Naive thymus-derived CD4-positive, alpha-beta T cell (primary cell): ENCODE data around the gene OR8U1. TPM values are rescaled to one million over a fixed set of nuclear protein-coding genes. Genes with fewer than 3 reads are reported as not detected.

Experiments used
- ATAC-seq: fragments of 150-1000 bp; cut with Tn5 transposase; 2 replicates; pipeline ENCODE4 v1.10.0; 2021; ENCODE audit warnings: mild to moderate bottlenecking, moderate library complexity
- CTCF ChIA-PET: fragments of 350-600 bp; sonication (Branson Sonifier 250); formaldehyde crosslinking; loops from one replicate; lab custom pipeline; 2021; ENCODE audit warnings: antibody characterized with exemption; lab: Charles Lee
- POLR2A ChIA-PET: fragments of 350-600 bp; sonication (Branson Sonifier 250); formaldehyde crosslinking; loops from one replicate; lab custom pipeline; 2021; ENCODE audit warnings: antibody characterized with exemption, inconsistent platforms; lab: Charles Lee
- DNase-seq, 9 donors: peaks; one replicate each; pipeline versions ENCODE4 v3.0.0 to v3.0.0-alpha.2; 2020 to 2022; ENCODE audit warnings: mixed read lengths in 1 of 9
- H3K27ac ChIP-seq: one replicate; pipeline ENCODE4 v1.7.0; 2013; ENCODE audit warnings: mild to moderate bottlenecking, low read depth, low read length, moderate library complexity
- H3K27me3 ChIP-seq, 2 donors: one replicate each; pipeline ENCODE4 v1.7.0; 2013; ENCODE audit warnings: low read length in 2 of 2, mild to moderate bottlenecking in 2 of 2, moderate library complexity in 2 of 2; ENCODE audit not compliant: control insufficient read depth in 2 of 2, insufficient read depth in 2 of 2
- H3K36me3 ChIP-seq, 3 experiments: 1 replicate in 2 of 3; 2 replicates in 1 of 3; pipeline ENCODE4 v1.7.0; 2013; ENCODE audit warnings: low read length in 3 of 3, mild to moderate bottlenecking in 3 of 3, moderate library complexity in 1 of 3; ENCODE audit not compliant: insufficient read depth in 3 of 3, control insufficient read depth in 2 of 3
- H3K4me1 ChIP-seq, 2 donors: one replicate each; pipeline ENCODE4 v1.7.0; 2013; ENCODE audit warnings: low read length in 2 of 2, mild to moderate bottlenecking in 2 of 2, moderate library complexity in 1 of 2; ENCODE audit not compliant: control insufficient read depth in 2 of 2, insufficient read depth in 2 of 2
- H3K4me3 ChIP-seq: 2 replicates; pipeline ENCODE4 v1.7.0; 2013; ENCODE audit warnings: mild to moderate bottlenecking, low read length
- H3K9me3 ChIP-seq, 3 experiments: 1 replicate in 2 of 3; 2 replicates in 1 of 3; pipeline ENCODE4 v1.7.0; 2013; ENCODE audit warnings: low read length in 3 of 3; ENCODE audit not compliant: control insufficient read depth in 2 of 3
- H3K27ac Mint-ChIP-seq, 9 donors: one replicate each; pipeline ENCODE4 v1.8.0; 2020 to 2022; ENCODE audit warnings: mixed read lengths in 9 of 9, mild to moderate bottlenecking in 8 of 9, moderate library complexity in 5 of 9, inconsistent platforms in 2 of 9
- H3K27me3 Mint-ChIP-seq, 5 donors: one replicate each; pipeline ENCODE4 v1.8.0; 2021 to 2022; ENCODE audit warnings: mixed read lengths in 5 of 5, mild to moderate bottlenecking in 1 of 5
- H3K36me3 Mint-ChIP-seq, 5 donors: one replicate each; pipeline ENCODE4 v1.8.0; 2020 to 2022; ENCODE audit warnings: mixed read lengths in 5 of 5, mild to moderate bottlenecking in 3 of 5, inconsistent platforms in 1 of 5
- H3K4me1 Mint-ChIP-seq, 7 donors: one replicate each; pipeline ENCODE4 v1.8.0; 2020 to 2022; ENCODE audit warnings: mixed read lengths in 7 of 7, mild to moderate bottlenecking in 3 of 7, inconsistent platforms in 1 of 7
- H3K4me3 Mint-ChIP-seq, 10 donors: one replicate each; pipeline ENCODE4 v1.8.0; 2020 to 2022; ENCODE audit warnings: mild to moderate bottlenecking in 10 of 10, mixed read lengths in 10 of 10, moderate library complexity in 6 of 10, inconsistent platforms in 2 of 10
- H3K9me3 Mint-ChIP-seq, 11 donors: one replicate each; pipeline ENCODE4 v1.8.0; 2020 to 2022; ENCODE audit warnings: mixed read lengths in 11 of 11, mild to moderate bottlenecking in 4 of 11, inconsistent platforms in 1 of 11, moderate library complexity in 1 of 11
- intact Hi-C, 2 donors: fragments of 100-400 bp; cut with micrococcal nuclease; formaldehyde crosslinking; loops; one replicate each; pipeline ENCODE4 v1.15.1; 2023
- polyA plus RNA-seq, 2 donors: library from polyadenylated mRNA; unstranded; fragments of 300-500 nt; fragmentation: Illumina TruSeq; gene quantifications; one replicate each; pipeline ENCODE4 v1.2.3, GENCODE V29; 2021
- total RNA-seq, 6 experiments: library from RNA in 5 of 6; stranded (reverse) in 5 of 6; gene quantifications; 1 replicate in 5 of 6; 2 replicates in 1 of 6; pipeline ENCODE4 v1.2.3 and lab custom pipeline; 2021 to 2026

Gene OR8U1
- not detected for total RNA-seq
- not detected for polyA plus RNA-seq
- not detected for total RNA-seq (lab: John Stamatoyannopoulos, UW)

- H3K9me3 ChIP-seq: no peaks in the 10 kb centered on the region
- DNase-seq (no peak), ATAC-seq (no peak)
- H3K27me3 Mint-ChIP-seq: no peaks in the 10 kb centered on the region
- intact Hi-C loops: no loop called here
- no peak within 1 kb of the TSS for H3K27ac ChIP-seq
- H3K36me3 Mint-ChIP-seq: no peaks in the 10 kb centered on the region
- no peak within 1 kb of the TSS for H3K4me3 ChIP-seq
- POLR2A ChIA-PET: no interaction called here
- no peak within 1 kb of the TSS for H3K4me3 Mint-ChIP-seq
- H3K4me1 Mint-ChIP-seq: no peaks in the 10 kb centered on the region
- peaks cover 2 to 16% (median 7%) of the 10 kb centered on the region in 11 donors for H3K9me3 Mint-ChIP-seq
- no peaks in the 10 kb centered on the region for H3K36me3 ChIP-seq
- H3K4me1 ChIP-seq: no peaks in the 10 kb centered on the region
- no peaks in the 10 kb centered on the region for H3K27me3 ChIP-seq
- CTCF ChIA-PET: no interaction called here
- H3K27ac Mint-ChIP-seq: no peak within 1 kb of the TSS
Observed at GRCh38 chr11:56375324-56375723, at the start of gene OR8U1. Gene OR8U1 (plus strand): TSS chr11:56375624. CDS start chr11:56375624, 0 bp downstream.

- Mint-ChIP-seq H3K36me3 (no peaks in the 10 kb centered on the region), H3K27me3 (no peaks in the 10 kb centered on the region), H3K4me1 (no peaks in the 10 kb centered on the region), H3K4me3 (no peak overlapping the region), H3K9me3 (peaks cover 0 to 12% (median 5%) of the 10 kb centered on the region in 11 donors), H3K27ac (no peak overlapping the region)
- Histone ChIP-seq H3K4me1 (no peaks in the 10 kb centered on the region), H3K27me3 (no peaks in the 10 kb centered on the region), H3K27ac (no peak overlapping the region), H3K36me3 (no peaks in the 10 kb centered on the region), H3K4me3 (no peak overlapping the region), H3K9me3 (peaks cover 0 to 5% (median 0%) of the 10 kb centered on the region in 3 experiments)
- no peak for ATAC-seq
- ChIA-PET POLR2A (no interaction called here), CTCF (no interaction called here)
- no peak for DNase-seq
- intact Hi-C loops: no loop called here
Observed at GRCh38 chr11:56331861-56332491, 43.4 kb upstream of the OR8U1 start.

GRCh38 chr11:56333156-56333555, 42.3 kb upstream of the OR8U1 start:
- ChIA-PET CTCF (no interaction called here), POLR2A (no interaction called here)
- H3K27me3 ChIP-seq: no peaks in the 10 kb centered on the region
- Mint-ChIP-seq H3K9me3 (peaks cover 0 to 13% (median 5%) of the 10 kb centered on the region in 11 donors), H3K27me3 (no peaks in the 10 kb centered on the region), H3K36me3 (no peaks in the 10 kb centered on the region), H3K27ac (no peak overlapping the region), H3K4me3 (no peak overlapping the region), H3K4me1 (no peaks in the 10 kb centered on the region)
- peaks cover 0 to 10% (median 0%) of the 10 kb centered on the region in 3 experiments for H3K9me3 ChIP-seq
- H3K27ac ChIP-seq: no peak overlapping the region
- H3K4me3 ChIP-seq: no peak overlapping the region
- intact Hi-C loops: no loop called here
- DNase-seq (no peak), ATAC-seq (no peak)
- H3K36me3 ChIP-seq: no peaks in the 10 kb centered on the region
- H3K4me1 ChIP-seq: no peaks in the 10 kb centered on the region

GRCh38 chr11:56340289-56340688, 35.1 kb upstream of the OR8U1 start:
- no peaks in the 10 kb centered on the region for H3K4me1 Mint-ChIP-seq
- peaks cover 4 to 32% (median 18%) of the 10 kb centered on the region in 11 donors for H3K9me3 Mint-ChIP-seq
- H3K4me1 ChIP-seq: no peaks in the 10 kb centered on the region
- H3K27me3 Mint-ChIP-seq: no peaks in the 10 kb centered on the region
- no peak overlapping the region for H3K27ac ChIP-seq
- H3K27me3 ChIP-seq: no peaks in the 10 kb centered on the region
- no peaks in the 10 kb centered on the region for H3K36me3 Mint-ChIP-seq
- H3K27ac Mint-ChIP-seq: no peak overlapping the region
- DNase-seq (no peak), ATAC-seq (no peak)
- ChIA-PET CTCF (no interaction called here), POLR2A (no interaction called here)
- no peak overlapping the region for H3K4me3 ChIP-seq
- H3K9me3 ChIP-seq: peaks cover 0 to 10% (median 0%) of the 10 kb centered on the region in 3 experiments
- no peak overlapping the region for H3K4me3 Mint-ChIP-seq
- intact Hi-C loops: no loop called here
- no peaks in the 10 kb centered on the region for H3K36me3 ChIP-seq

- no peak within 1 kb of the TSS for H3K27ac ChIP-seq
- H3K27me3 ChIP-seq: no peaks in the 10 kb centered on the region
- H3K36me3 ChIP-seq: no peaks in the 10 kb centered on the region
- Mint-ChIP-seq H3K4me3 (no peak within 1 kb of the TSS), H3K27ac (no peak within 1 kb of the TSS), H3K9me3 (peaks cover 2 to 23% (median 9%) of the 10 kb centered on the region in 11 donors), H3K4me1 (no peaks in the 10 kb centered on the region), H3K27me3 (no peaks in the 10 kb centered on the region), H3K36me3 (no peaks in the 10 kb centered on the region)
- ChIA-PET POLR2A (no interaction called here), CTCF (no interaction called here)
- no peak within 1 kb of the TSS for H3K4me3 ChIP-seq
- no peak for ATAC-seq
- intact Hi-C loops: no loop called here
- DNase-seq: no peak
- no peaks in the 10 kb centered on the region for H3K9me3 ChIP-seq
- no peaks in the 10 kb centered on the region for H3K4me1 ChIP-seq
Observed at GRCh38 chr11:56345739-56346138, 29.7 kb upstream of the OR8U1 start, which contains the start of gene OR8K1. Gene OR8K1 (plus strand): TSS chr11:56346039. CDS start chr11:56346039, 0 bp downstream.

GRCh38 chr11:56353991-56354390, 21.4 kb upstream of the OR8U1 start, which contains the start of gene OR8J1:
Gene OR8J1 (plus strand): TSS chr11:56354291. CDS start chr11:56360247, 5,956 bp downstream.
- no peak within 1 kb of the TSS for H3K4me3 Mint-ChIP-seq
- no peaks in the 10 kb centered on the region for H3K27me3 ChIP-seq
- DNase-seq (no peak), ATAC-seq (no peak)
- intact Hi-C loops: no loop called here
- H3K9me3 ChIP-seq: no peaks in the 10 kb centered on the region
- no peaks in the 10 kb centered on the region for H3K36me3 Mint-ChIP-seq
- H3K4me3 ChIP-seq: no peak within 1 kb of the TSS
- no peaks in the 10 kb centered on the region for H3K27me3 Mint-ChIP-seq
- no peak within 1 kb of the TSS for H3K27ac ChIP-seq
- peaks cover 0 to 21% (median 4%) of the 10 kb centered on the region in 11 donors for H3K9me3 Mint-ChIP-seq
- no peaks in the 10 kb centered on the region for H3K36me3 ChIP-seq
- ChIA-PET CTCF (no interaction called here), POLR2A (no interaction called here)
- no peaks in the 10 kb centered on the region for H3K4me1 ChIP-seq
- H3K4me1 Mint-ChIP-seq: no peaks in the 10 kb centered on the region
- no peak within 1 kb of the TSS for H3K27ac Mint-ChIP-seq

- Histone ChIP-seq H3K36me3 (no peaks in the 10 kb centered on the region), H3K4me3 (no peak overlapping the region), H3K4me1 (no peaks in the 10 kb centered on the region), H3K27me3 (no peaks in the 10 kb centered on the region), H3K27ac (no peak overlapping the region), H3K9me3 (no peaks in the 10 kb centered on the region)
- H3K9me3 Mint-ChIP-seq: peaks cover 0 to 28% (median 8%) of the 10 kb centered on the region in 11 donors
- CTCF ChIA-PET: no interaction called here
- no peak for DNase-seq
- no peaks in the 10 kb centered on the region for H3K36me3 Mint-ChIP-seq
- no peaks in the 10 kb centered on the region for H3K27me3 Mint-ChIP-seq
- no peak overlapping the region for H3K27ac Mint-ChIP-seq
- intact Hi-C loops: no loop called here
- no peak for ATAC-seq
- POLR2A ChIA-PET: no interaction called here
- no peak overlapping the region for H3K4me3 Mint-ChIP-seq
- H3K4me1 Mint-ChIP-seq: no peaks in the 10 kb centered on the region
Observed at GRCh38 chr11:56380120-56380519, 4.7 kb downstream of the OR8U1 start.
